Large intestine (tissue), 3 donors: ENCODE measurements around the gene FAM3B. TPM values are rescaled to one million over a fixed set of nuclear protein-coding genes. Genes with fewer than 3 reads are reported as not detected.

Source experiments
- DNase-seq, 2 donors: peaks; one replicate each; pipeline versions ENCODE4 v3.0.0 to v3.0.0-alpha.2; 2013
- H3K27ac ChIP-seq: one replicate; pipeline ENCODE4 v1.5.1; 2013; ENCODE audit warnings: low read length
- H3K27me3 ChIP-seq: 2 replicates; pipeline ENCODE4 v1.6.1; 2013; ENCODE audit warnings: low read length; ENCODE audit not compliant: control insufficient read depth, insufficient read depth
- H3K36me3 ChIP-seq: 2 replicates; pipeline ENCODE4 v1.6.1; 2013; ENCODE audit warnings: low read length; ENCODE audit not compliant: control insufficient read depth, insufficient read depth
- H3K4me1 ChIP-seq: one replicate; pipeline ENCODE4 v1.6.1; 2013; ENCODE audit warnings: low read length; ENCODE audit not compliant: control insufficient read depth, insufficient read depth
- H3K4me3 ChIP-seq: one replicate; pipeline ENCODE4 v1.5.1; 2013; ENCODE audit warnings: low read length
- H3K9me3 ChIP-seq: one replicate; pipeline ENCODE4 v1.6.1; 2013; ENCODE audit warnings: mild to moderate bottlenecking, low read depth, low read length, moderate library complexity; ENCODE audit not compliant: control insufficient read depth
- WGBS: methylation state at CpG from one replicate; pipeline ENCODE4 v1.1.5; 2013; ENCODE audit warnings: low lambda C conversion rate; ENCODE audit not compliant: insufficient coverage; 5-methylcytosine and 5-hydroxymethylcytosine counted together
- polyA plus RNA-seq: library from polyadenylated mRNA; unstranded; fragments of 120-200 nt; gene quantifications from one replicate; pipeline ENCODE4 v1.2.1, GENCODE V29; 2013

FAM3B gene
- polyA plus RNA-seq, 1 donor = 7.4 TPM

GRCh38 chr21:41368735-41369104, 52.1 kb downstream of the FAM3B start:
- Histone ChIP-seq H3K4me3 (no peak overlapping the region), H3K4me1 (peaks cover 26% of the 10 kb centered on the region), H3K27me3 (no peaks in the 10 kb centered on the region), H3K36me3 (no peaks in the 10 kb centered on the region), H3K9me3 (no peaks in the 10 kb centered on the region), H3K27ac (no peak overlapping the region)
- no peak for DNase-seq
- no CpG with 5 or more reads among the region's 4 CpGs for WGBS

- Histone ChIP-seq H3K4me1 (peaks cover 26% of the 10 kb centered on the region), H3K27me3 (no peaks in the 10 kb centered on the region), H3K9me3 (no peaks in the 10 kb centered on the region), H3K36me3 (no peaks in the 10 kb centered on the region), H3K27ac (no peak overlapping the region), H3K4me3 (no peak overlapping the region)
- WGBS = no CpG with 5 or more reads among the region's 29 CpGs
- peak; percentile 32 to 60 for DNase-seq
These were observed 52.7 kb downstream of the FAM3B start for GRCh38 chr21:41369105-41369919.

- peak in 1 of 2 donors; percentile 14 for DNase-seq
- no peak overlapping the region for H3K27ac ChIP-seq
- no peaks in the 10 kb centered on the region for H3K36me3 ChIP-seq
These were observed 53.6 kb downstream of the FAM3B start for GRCh38 chr21:41369920-41370839.

GRCh38 chr21:41370840-41371684, 54.5 kb downstream of the FAM3B start:
- Histone ChIP-seq H3K36me3 (no peaks in the 10 kb centered on the region), H3K27me3 (no peaks in the 10 kb centered on the region), H3K4me1 (peaks cover 26% of the 10 kb centered on the region), H3K9me3 (no peaks in the 10 kb centered on the region), H3K4me3 (no peak overlapping the region), H3K27ac (no peak overlapping the region)
- WGBS = 100% methylated on average over 1 of the region's 12 CpGs
- DNase-seq = no peak

More at GRCh38 chr21:41369920-41370839, 53.6 kb downstream of the FAM3B start:
- Histone ChIP-seq H3K9me3 (no peaks in the 10 kb centered on the region), H3K4me3 (no peak overlapping the region), H3K4me1 (peaks cover 26% of the 10 kb centered on the region), H3K27me3 (no peaks in the 10 kb centered on the region)
- 100% methylated on average over 1 of the region's 30 CpGs for WGBS

GRCh38 chr21:41371685-41372030, 55.1 kb downstream of the FAM3B start:
- H3K9me3 ChIP-seq = no peaks in the 10 kb centered on the region
- peaks cover 22% of the 10 kb centered on the region for H3K4me1 ChIP-seq
- H3K27ac ChIP-seq = no peak overlapping the region
- H3K36me3 ChIP-seq = no peaks in the 10 kb centered on the region
- WGBS = no CpG with 5 or more reads among the region's 7 CpGs
- H3K27me3 ChIP-seq = no peaks in the 10 kb centered on the region
- no peak overlapping the region for H3K4me3 ChIP-seq
- no peak for DNase-seq

- no peak overlapping the region for H3K27ac ChIP-seq
- no peak overlapping the region for H3K4me3 ChIP-seq
- H3K27me3 ChIP-seq = no peaks in the 10 kb centered on the region
- H3K4me1 ChIP-seq = peaks cover 11% of the 10 kb centered on the region
- WGBS = no CpG with 5 or more reads among the region's 4 CpGs
- H3K9me3 ChIP-seq = no peaks in the 10 kb centered on the region
- H3K36me3 ChIP-seq = no peaks in the 10 kb centered on the region
- no peak for DNase-seq
These were observed 56.7 kb downstream of the FAM3B start for GRCh38 chr21:41373253-41373652.

- H3K4me1 ChIP-seq = peaks cover 8% of the 10 kb centered on the region
- WGBS = no CpG with 5 or more reads among the region's 8 CpGs
- no peak for DNase-seq
- H3K27me3 ChIP-seq = no peaks in the 10 kb centered on the region
- no peaks in the 10 kb centered on the region for H3K9me3 ChIP-seq
- no peak overlapping the region for H3K4me3 ChIP-seq
- no peak overlapping the region for H3K27ac ChIP-seq
- no peaks in the 10 kb centered on the region for H3K36me3 ChIP-seq
These were observed 57.2 kb downstream of the FAM3B start for GRCh38 chr21:41373763-41374162.

- Histone ChIP-seq H3K27ac (no peak overlapping the region), H3K9me3 (no peaks in the 10 kb centered on the region), H3K4me1 (peaks cover 3% of the 10 kb centered on the region), H3K4me3 (no peak overlapping the region), H3K36me3 (no peaks in the 10 kb centered on the region), H3K27me3 (no peaks in the 10 kb centered on the region)
- no peak for DNase-seq
- WGBS = no CpG with 5 or more reads among the region's 14 CpGs
These were observed 57.6 kb downstream of the FAM3B start for GRCh38 chr21:41374177-41374712.

- Histone ChIP-seq H3K4me3 (no peak overlapping the region), H3K9me3 (no peaks in the 10 kb centered on the region), H3K36me3 (no peaks in the 10 kb centered on the region), H3K27ac (no peak overlapping the region), H3K27me3 (no peaks in the 10 kb centered on the region), H3K4me1 (no peaks in the 10 kb centered on the region)
- no peak for DNase-seq
- 100% methylated on average over 2 of the region's 5 CpGs for WGBS
These were observed 58.4 kb downstream of the FAM3B start for GRCh38 chr21:41374867-41375533.
